HG03095 (cell line): ENCODE data around the gene TSPAN9.

Experiments used
- ATAC-seq: cut with Tn5 transposase; IDR thresholded peaks from one replicate; pipeline ENCODE4 v1.9.1; 2021; ENCODE audit warnings: moderate library complexity; ENCODE audit not compliant: unreplicated experiment

Gene TSPAN9

DNA sequence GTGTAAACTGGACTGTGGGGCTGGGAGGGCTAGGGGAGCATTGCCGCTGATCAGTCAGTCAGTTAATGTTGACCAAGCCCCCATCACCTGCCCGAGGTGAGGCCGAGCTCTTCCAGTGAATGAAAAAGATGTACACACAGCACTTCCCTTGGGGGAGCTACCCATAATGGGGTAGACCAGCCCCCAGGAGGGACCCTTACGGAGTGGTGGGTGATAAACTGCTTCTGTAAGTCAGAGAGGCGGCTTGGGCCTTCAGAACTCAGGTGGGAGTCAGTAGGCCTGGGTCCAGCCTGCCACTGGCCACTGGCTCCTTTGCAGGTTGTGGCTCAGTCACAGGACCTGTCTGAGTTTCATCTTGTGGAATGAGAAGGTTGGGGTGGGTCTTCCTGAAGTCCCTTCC lies 43.5 kb downstream of the TSPAN9 start:
- no peak for ATAC-seq

DNA sequence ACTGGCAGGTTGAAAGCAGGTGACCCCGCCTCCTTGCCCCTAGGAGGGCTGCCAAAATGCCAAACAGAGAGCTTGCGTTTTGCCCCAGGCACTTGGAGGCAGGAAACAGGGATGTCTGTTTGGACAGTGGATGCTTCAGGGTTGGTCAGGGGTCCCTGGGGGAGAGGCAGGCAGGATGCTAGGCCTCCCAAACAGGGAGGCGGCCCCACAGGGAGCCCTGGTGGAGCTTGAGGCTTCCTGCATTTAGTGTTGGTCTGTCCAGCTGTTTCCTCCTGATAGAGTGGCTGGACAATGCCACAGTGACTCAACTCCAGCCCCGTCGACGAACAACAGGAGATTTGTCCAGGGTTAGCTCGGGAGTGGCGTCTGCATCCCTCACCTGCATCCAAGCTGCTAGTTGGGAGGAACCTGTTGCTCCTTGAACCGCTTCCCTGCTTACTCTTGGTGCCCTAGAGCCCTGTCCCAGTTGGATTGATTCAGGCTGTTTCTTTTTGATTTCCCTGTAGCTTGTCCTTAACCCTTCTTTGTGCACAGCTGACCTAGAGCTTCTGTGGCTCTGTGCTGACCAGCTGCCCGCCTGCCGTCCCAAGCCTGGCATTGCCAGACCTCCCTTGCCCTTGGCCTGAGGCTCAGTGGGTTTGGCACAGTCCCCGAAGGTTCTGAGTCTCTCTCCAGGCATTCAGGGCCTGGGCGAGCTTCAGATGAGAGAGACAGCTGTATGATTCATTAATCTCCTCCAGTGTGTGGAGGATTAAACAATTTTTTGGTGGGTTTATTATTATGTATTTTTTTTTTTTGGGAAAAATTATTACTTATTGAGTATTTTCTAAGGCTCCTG lies 45.9 kb downstream of the TSPAN9 start:
- no peak for ATAC-seq

DNA sequence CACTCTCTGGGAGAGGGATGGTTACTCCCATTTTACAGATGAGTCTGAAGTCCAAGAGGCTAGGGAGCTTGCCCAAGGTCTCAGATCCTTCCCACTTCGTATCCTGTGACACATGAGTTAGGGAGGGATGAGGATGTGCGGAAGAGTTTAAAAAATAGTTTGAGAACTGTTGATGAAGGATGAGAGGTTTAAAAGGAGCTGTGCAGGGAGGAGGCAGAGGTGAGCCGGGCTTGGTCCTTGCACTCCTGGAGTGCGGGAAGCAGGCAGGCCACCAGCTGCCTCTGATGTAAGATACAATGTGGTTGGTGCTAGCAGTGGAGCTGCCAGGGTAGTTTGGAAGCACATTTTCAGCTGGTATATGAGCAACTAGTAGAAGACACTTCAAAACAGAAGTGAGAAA lies 46.5 kb downstream of the TSPAN9 start:
- ATAC-seq, result no peak

DNA sequence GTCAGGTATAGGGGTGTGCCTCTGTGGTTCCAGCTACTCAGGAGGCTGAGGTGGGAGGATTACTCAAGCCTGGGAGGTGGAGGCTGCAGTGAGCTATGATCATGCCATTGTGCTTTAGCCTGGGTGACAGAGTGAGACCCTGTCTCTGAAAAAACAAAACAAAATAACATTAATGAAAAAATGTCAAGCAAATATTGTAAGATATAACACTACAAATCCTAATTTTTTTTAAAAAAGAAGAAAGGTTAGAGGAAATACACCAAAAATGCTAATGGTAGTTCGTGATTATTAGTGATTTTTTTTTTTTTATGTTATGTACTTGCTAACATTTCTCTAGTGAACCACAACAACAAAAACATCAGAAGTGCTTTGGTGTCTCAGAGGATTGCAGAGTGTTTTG lies 47.7 kb downstream of the TSPAN9 start:
- no peak for ATAC-seq

DNA sequence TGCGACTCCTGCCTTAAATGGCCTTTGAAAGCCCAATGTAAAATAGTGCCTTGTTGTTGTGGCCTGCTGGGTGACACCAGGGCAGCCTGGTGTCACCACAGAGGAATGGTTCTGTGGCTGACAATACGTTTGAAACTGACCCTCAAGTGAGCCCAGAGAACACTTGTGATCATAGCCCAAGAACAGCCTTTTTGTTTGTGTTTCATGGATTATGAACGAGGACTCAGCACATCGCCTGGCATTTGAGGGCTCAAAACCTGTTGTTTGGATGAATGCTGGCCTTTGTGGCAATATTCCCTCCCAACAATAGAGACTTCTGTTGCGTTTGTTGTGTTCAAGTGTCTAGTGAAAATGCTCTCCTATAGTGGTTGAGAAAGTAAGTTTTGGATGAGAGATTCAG lies 48.5 kb downstream of the TSPAN9 start:
- ATAC-seq, result no peak

DNA sequence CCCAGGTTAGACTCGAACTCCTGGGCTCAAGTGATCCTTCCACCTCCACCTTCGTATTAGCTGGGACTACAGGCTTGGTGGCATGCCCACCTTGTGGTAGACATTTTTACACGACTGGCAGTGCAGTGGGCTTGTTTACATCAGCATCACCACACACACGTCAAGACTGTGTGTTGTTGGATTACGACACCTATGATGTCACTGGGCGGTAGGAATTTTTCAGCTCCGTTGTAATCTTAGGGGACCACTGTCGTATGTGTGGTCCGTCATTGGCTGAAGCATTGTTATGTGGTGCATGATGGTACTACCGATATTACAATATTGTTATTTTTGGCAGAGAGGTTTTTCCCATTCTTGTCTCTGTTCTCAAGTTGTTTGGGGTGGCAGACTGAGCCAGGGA lies 50.7 kb downstream of the TSPAN9 start:
- no peak for ATAC-seq

DNA sequence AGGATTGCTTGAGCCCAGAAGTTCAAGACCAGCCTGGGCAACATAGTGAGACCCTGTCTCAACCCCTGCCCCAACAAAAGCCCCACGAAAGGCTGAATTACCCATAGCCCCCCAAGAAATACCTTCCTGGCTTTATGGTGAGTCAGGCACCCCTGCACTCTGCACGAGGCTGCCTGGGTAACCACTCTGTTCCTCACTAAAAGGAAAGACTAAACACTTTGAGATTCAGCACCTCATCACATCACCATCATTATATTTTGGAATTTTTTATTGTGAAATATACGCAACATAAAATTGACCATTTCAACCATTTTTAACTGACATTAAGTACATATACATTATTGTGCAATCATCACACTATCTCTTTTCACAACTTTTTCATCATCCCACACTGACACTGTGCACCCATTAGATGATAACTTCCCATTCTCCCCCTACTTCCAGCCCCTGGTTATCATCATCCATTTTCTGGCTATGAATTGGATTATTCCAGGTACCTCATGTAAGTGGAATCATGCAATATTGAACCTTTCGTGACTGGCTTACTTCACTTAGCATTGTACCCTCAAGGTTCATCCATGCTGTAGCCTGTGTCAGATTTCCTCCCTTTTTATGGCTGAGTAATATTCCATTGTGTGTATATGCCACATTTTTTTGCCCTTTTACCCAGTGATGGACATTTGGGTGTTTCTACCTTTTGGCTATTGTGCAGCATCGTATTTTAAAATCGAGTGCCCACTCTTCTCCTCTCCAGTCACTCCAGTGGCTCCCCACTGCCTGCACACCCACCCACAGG lies 51.5 kb downstream of the TSPAN9 start:
- ATAC-seq, result no peak

DNA sequence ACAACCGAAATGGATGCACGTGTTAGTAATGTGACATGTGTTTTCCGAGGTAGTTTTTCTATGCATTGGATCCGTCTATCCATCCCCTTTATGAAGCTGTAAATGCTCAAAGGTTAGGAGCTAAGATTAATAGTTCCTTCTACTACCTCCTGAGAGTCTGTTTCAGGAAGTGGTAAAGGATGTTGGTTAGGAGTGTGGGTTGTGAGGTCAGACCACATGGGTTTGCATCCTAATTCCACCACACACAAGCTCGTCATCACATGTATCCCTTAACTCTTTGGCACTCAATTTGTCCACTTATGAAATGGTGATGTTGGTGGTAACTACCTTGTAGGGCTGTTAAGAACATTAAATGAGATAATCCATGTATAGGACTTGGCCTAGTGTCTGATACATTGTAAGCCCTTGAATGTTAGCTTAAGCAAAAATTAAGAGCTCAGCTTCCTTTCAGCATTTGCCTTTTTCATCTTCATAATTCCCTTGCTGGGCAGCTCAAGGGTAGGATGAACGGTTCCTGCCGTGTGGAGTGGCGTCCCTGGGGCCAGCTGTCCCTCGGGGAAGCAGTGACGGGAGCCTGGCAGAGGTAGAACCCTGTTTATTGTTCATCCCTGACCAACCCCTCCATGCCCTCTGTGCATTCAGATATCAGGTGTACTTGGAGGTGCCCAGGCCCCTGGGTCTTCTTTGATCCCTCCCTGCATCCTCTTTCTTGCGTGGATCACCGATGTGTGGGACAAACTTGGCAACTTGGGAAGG lies 52.3 kb downstream of the TSPAN9 start:
- no peak for ATAC-seq

DNA sequence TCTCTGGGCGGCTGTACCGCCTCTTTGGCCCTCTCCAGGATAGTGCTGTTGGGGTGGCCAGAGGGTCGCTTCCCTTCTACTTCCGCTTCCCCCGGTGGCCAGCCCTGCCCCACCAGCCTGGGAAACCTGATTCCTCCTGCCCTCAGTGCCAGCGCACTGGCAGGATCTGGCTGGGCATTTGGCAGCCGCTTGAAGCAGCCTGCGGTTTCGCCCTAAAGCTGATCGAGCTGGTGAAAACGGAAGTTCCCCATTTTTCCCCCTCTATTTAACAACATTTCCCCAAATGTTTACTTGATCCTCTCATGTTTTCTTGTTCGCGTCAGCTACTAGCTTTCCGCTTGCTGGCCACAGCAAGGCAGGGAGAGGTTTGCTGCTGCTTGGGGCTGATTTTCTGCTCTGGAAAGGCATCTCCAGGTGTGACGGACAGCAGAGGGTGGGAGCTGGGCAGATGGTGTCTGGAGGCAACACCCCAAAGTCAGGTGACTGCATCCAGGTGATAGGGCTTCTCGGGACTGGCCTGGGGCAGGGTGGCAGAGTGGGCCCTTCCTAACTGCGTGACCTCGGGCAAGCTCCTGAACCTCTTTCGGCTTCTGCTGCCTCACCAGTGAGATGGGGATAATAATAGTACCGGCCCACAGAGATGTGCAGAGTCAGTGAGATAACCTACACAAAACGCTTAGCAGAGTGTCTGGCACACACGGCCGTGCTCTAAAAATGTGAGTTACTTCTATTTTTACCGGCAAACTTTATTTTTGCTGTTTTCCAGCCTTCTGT lies 53.1 kb downstream of the TSPAN9 start:
- no peak for ATAC-seq

DNA sequence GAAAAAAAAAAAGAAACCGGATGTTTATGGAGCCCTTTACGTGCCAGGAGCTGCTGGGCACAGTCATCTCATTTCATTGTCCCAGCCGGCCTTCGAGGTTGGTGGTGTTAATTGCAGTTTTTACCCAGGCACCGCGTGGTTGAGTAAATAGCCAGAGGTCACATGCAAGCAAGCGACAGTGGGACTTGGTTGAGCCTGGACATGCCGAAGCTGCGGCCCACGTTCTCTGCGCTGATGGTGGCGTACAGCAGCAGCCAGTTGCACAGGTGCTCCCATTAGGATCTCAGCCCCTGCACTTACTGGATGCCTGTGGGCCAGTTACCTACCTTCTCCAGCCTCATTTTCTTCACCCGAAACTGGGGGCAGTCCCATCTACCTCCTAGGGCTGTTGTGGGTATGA lies 54.0 kb downstream of the TSPAN9 start:
- no peak for ATAC-seq

DNA sequence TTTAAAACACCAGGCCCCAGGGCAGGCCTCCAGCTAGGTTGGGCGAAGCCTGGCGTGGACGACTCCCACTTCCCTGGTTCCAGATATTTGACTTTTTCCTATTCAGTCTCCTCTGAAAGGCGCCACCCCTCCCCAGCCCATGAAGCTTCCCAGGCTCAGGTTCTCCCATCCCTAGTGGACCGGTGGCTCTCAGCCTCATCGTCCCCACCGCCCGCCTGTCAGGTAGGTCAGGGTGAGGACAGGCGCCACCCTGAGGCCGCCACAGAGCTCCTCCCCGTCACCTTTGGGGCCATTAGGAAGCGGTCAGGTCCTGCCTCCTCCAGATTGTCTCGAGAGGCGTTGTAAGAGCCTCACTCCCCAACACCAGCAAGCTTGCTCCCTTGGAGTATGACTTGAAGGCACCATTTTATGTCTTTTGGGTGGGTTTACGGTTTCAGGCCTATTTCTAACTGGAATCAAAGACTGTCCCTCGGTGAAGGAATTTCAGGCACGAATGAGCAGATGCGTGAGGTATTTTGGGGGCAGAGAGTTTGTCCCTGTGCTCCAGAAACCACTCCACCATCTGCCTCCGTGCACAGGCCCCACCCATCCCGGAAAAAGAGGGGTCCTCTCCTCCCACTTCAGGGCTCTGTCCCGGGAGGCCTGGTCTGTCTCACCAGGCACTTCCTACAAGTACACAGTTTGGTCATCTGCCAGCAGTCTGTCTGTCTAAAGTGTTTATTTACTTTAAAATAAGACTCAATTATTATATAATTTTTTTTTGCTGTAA lies 55.6 kb downstream of the TSPAN9 start:
- no peak for ATAC-seq

DNA sequence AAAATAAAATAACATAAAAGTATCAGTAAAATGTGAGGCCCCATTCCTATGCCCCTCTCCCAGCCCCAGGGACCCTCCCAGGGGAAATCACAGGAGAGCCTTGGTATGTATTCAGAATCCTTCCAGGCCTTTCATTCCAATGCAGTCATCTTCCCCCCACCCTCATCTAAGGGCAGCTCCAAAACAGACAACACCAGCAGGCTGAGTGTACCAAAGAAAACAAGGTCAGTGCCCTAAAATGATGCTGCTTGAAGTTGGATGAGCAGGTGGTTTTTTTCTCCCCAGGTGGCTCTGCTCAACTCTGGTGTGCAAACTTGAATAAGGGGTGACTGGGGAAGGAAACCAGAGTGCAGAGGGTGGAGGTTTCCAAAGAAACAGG lies 56.2 kb downstream of the TSPAN9 start:
- ATAC-seq, result no peak

DNA sequence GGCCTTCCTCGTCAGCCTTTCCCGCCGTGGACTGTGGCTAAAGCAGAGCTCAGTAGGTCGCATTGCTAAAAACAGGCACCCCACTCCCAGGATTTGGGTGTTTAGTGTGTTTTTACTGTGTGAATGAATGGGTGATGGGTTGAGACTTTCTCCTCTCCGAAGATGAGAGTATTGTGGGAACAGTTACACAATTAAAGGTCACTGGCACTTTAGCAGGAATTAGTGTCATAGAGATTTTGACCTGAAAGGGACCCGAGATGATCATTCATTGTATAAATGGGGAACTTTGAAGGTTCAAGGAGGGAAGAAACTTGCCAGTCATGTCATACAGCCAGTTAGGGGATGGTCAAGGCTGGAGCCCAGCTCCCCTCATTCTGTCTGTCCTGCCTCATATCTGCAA lies 56.9 kb downstream of the TSPAN9 start:
- no peak for ATAC-seq

DNA sequence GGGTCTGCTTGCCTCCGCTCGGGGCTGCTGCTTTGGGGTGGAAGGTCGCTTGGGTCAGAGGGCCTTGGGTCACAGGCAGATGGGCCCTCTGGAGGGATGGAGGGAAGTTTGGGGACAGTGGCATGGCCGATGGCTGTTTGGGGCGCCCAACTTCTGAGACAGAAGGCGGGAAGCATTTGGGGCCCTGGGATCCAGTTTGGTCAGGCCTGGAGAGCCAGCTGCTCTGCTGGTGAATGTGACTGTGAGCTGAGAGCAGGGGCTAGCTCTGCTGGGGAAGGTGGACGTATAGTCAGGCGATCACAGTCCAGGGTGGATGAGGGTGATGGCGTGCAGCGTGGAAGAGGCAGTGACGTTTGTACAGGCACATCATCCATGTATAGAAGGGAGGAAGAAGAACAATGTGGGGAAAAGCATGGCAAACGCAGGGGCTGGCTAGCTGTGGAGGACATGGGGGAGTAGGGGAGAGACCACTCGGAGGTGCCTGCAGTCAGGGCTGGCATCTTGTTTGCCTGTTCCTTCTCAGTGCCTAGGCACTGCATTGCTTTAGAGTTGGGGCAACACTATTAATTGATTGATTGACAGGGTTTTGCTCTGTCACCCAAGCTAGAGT lies 57.5 kb downstream of the TSPAN9 start:
- no peak for ATAC-seq

DNA sequence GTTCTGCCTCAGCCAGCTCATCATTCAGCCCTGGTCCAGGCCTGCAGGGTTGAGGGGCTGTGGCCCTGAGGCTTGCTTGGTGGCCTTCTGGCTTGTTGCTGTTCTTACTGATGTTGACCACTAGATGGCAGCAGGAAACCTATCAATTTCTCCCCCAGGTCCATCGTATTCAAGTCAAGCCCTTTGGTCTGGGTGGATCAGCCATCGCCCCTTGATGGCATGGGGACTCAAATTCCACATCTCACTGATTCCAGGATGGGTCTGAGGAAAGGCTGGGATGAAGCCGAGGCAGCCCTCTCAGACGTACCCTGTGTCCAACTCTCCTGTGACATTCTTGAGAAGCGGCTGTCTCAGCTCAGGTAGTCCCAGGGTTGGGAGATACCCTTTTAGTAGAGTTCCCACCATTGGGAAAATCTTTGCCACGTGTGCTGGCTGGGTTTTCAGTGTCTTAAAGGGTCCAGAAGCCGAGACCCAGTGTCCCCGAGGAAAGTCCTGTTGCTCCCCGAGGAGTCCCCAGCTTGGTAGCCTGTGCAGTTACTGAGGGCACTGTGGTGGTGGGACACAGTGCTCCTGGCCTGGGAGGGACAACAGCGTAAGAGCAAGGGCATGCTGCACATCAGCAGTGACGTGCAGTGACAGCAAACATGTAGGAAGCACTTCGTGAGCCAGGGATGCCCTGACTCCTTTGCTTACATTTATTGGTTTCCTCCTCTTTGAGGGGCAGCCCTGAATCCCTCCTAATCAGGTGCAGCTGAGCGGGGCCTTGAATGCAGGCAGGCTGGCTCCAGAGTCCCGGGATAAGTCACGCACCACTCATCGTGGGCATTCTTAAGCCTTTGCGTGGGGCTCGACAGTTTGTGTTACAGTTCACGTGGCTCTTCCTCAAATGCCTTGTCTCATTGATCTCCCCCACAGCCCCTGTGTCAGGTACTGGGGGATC lies 58.6 kb downstream of the TSPAN9 start:
- no peak for ATAC-seq

DNA sequence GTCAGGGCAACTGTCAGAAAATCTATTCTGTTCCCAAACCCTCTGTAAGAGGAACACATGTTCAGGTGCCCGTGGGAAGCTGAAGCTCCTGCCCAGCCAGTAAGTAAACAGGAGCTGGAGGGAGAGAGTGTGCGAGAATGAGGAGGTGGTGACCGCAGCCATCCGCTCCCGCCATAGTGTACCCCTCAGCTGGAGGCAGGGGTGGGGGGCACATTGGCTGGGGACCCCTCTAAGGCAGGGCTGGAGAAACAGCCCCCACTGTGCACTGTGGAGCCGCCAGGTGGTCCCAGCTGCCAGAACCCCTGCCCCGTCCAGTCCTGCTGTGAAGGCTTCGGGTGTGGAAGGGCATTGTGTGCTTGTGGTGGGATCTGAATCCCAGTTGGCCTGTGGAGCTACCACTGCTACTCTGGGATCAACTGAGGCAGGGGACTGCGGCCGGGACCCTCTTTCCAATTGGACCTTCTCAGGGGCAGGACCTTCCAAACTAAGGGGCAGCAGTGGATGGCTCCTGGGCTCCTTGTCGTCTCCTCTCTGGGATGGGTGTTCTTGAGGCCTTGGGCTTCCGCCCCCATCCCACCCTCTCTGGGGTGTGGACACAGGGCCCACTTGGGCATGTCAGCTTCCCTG lies 59.6 kb downstream of the TSPAN9 start:
- ATAC-seq, result no peak

DNA sequence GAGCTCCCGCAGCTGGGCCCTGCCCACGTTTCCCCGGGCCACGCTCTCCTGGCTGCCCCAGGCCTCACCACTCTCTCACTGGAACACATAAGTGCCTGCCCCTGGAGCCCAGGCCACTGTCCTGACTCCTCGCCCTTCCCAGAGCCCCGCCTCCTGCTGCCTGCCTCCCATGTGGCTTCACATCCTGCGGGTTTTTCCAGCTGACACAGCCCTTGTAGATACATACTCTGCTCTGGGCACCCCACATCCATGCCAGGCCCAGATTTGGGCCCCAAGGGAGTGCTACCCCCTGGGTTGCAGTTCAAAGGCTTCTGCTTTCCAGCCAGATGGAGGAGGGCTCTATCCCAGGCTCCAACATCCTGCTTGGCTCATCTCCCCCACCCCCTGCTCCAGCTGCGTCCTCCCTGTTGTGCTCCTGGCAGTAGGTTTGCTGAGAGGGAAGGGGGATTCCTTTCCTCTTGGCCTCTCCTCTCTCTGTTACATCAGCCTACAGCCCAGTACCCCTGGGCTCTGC lies 60.1 kb downstream of the TSPAN9 start:
- no peak for ATAC-seq
